ENCODE measurements around the gene GPRIN2. TPM values are rescaled to one million over a fixed set of nuclear protein-coding genes. Genes with fewer than 3 reads are reported as not detected.

The GPRIN2 gene
- total RNA-seq, 1 donor from 2014 or later, result 0.53 TPM

- no peak for FAIRE-seq
- TF ChIP-seq CTCF (IDR thresholded peaks at IDR 0.05; ENCODE audit: insufficient read depth, low read length, severe bottlenecking), result no peak
- peaks cover 28% of the 10 kb centered on the region for H3K27me3 ChIP-seq (ENCODE audit: control insufficient read depth, insufficient read depth, low read length)
Measured at GRCh38 chr10:46545861-46546590, 10.4 kb downstream of the GPRIN2 start.

GRCh38 chr10:46544989-46545791 is 11.3 kb downstream of the GPRIN2 start:
- TF ChIP-seq CTCF (IDR thresholded peaks at IDR 0.05; ENCODE audit: insufficient read depth, low read length, severe bottlenecking), result peak; percentile 62
- Histone ChIP-seq H3K36me3 (ENCODE audit: control insufficient read depth, insufficient read depth, low read length) (no peaks in the 10 kb centered on the region), H3K27me3 (ENCODE audit: control insufficient read depth, insufficient read depth, low read length) (peaks cover 28% of the 10 kb centered on the region), H3K4me3 (ENCODE audit: low read depth, low read length) (no peak overlapping the region)
- peak; percentile 52 for FAIRE-seq
- peak; percentile 46 for DNase-seq (ENCODE audit: low read depth)

More at GRCh38 chr10:46545861-46546590, 10.4 kb downstream of the GPRIN2 start:
- Histone ChIP-seq H3K4me3 (ENCODE audit: low read depth, low read length) (no peak overlapping the region), H3K36me3 (ENCODE audit: control insufficient read depth, insufficient read depth, low read length) (no peaks in the 10 kb centered on the region)
- no peak for DNase-seq (ENCODE audit: low read depth)

- Histone ChIP-seq H3K36me3 (ENCODE audit: control insufficient read depth, insufficient read depth, low read length) (no peaks in the 10 kb centered on the region), H3K27me3 (ENCODE audit: control insufficient read depth, insufficient read depth, low read length) (peaks cover 28% of the 10 kb centered on the region), H3K4me3 (ENCODE audit: low read depth, low read length) (no peak overlapping the region)
- no peak for DNase-seq (ENCODE audit: low read depth)
- no peak for TF ChIP-seq CTCF (IDR thresholded peaks at IDR 0.05; ENCODE audit: insufficient read depth, low read length, severe bottlenecking)
- no peak for FAIRE-seq
Measured at GRCh38 chr10:46543466-46544377, 12.7 kb downstream of the GPRIN2 start.

- FAIRE-seq, result no peak
- DNase-seq (ENCODE audit: low read depth), result no peak
- no peaks in the 10 kb centered on the region for H3K36me3 ChIP-seq (ENCODE audit: control insufficient read depth, insufficient read depth, low read length)
Measured at GRCh38 chr10:46542567-46543465, 13.6 kb downstream of the GPRIN2 start.

More at GRCh38 chr10:46542567-46543465, 13.6 kb downstream of the GPRIN2 start:
- TF ChIP-seq CTCF (IDR thresholded peaks at IDR 0.05; ENCODE audit: insufficient read depth, low read length, severe bottlenecking), result no peak
- Histone ChIP-seq H3K27me3 (ENCODE audit: control insufficient read depth, insufficient read depth, low read length) (peaks cover 26% of the 10 kb centered on the region), H3K4me3 (ENCODE audit: low read depth, low read length) (no peak overlapping the region)
